ENCODE results near the gene SSR2.
A peak's percentile ranks its signal among the peaks of the same experiment; 100 is the strongest.

The SSR2 gene

GRCh38 chr1:156020293-156021092, at the start of gene SSR2:
Gene SSR2 (minus strand): TSS chr1:156020951. CDS start chr1:156020167, 784 bp downstream.
- peak; percentile 79 for FAIRE-seq

- no peak for FAIRE-seq
Observed at GRCh38 chr1:156070548-156070947, 49.8 kb upstream of the SSR2 start.

GRCh38 chr1:156069490-156070455, 49.0 kb upstream of the SSR2 start:
- no peak for FAIRE-seq

GRCh38 chr1:156067262-156067661, 46.5 kb upstream of the SSR2 start:
- FAIRE-seq: no peak

- FAIRE-seq: no peak
Observed at GRCh38 chr1:156065871-156066270, 45.1 kb upstream of the SSR2 start.

GRCh38 chr1:156065212-156065611, 44.5 kb upstream of the SSR2 start:
- FAIRE-seq: no peak

- FAIRE-seq: no peak
Observed at GRCh38 chr1:156064615-156065014, 43.9 kb upstream of the SSR2 start.

- no peak for FAIRE-seq
Observed at GRCh38 chr1:156063997-156064285, 43.2 kb upstream of the SSR2 start.

- no peak for FAIRE-seq
Observed at GRCh38 chr1:156062189-156062588, 41.4 kb upstream of the SSR2 start.

- no peak for FAIRE-seq
Observed at GRCh38 chr1:156060937-156061636, 40.3 kb upstream of the SSR2 start, which contains the start of gene RAB25. Gene RAB25 (plus strand): TSS chr1:156061160. CDS start chr1:156061401, 241 bp downstream.

GRCh38 chr1:156056326-156056849, 35.6 kb upstream of the SSR2 start:
- no peak for FAIRE-seq

- FAIRE-seq: no peak
Observed at GRCh38 chr1:156055281-156056048, 34.7 kb upstream of the SSR2 start.

GRCh38 chr1:156054500-156055280, 33.9 kb upstream of the SSR2 start, which contains the start of gene LAMTOR2:
Gene LAMTOR2 (plus strand): TSS chr1:156054782. CDS start chr1:156054890, 108 bp downstream.
- FAIRE-seq: no peak

GRCh38 chr1:156053768-156054499, 33.2 kb upstream of the SSR2 start, which contains the start of gene UBQLN4:
Gene UBQLN4 (minus strand): TSS chr1:156053798. CDS start chr1:156053701, 97 bp downstream.
- no peak for FAIRE-seq

GRCh38 chr1:156052862-156053767, 32.4 kb upstream of the SSR2 start:
- FAIRE-seq: no peak

GRCh38 chr1:156051011-156051725, 30.4 kb upstream of the SSR2 start:
- FAIRE-seq: no peak

GRCh38 chr1:156050376-156050775, 29.6 kb upstream of the SSR2 start:
- FAIRE-seq: no peak

GRCh38 chr1:156048663-156049258, 28.0 kb upstream of the SSR2 start:
- no peak for FAIRE-seq

Measured in islet of Langerhans (tissue), 1 donor.